IPS-NIHi11 (cell line): Measurements from ENCODE around the gene EXOC4.
"Not testable (repeated sequence)": the region's sequence is repeated elsewhere in the genome, so short reads cannot be mapped to it uniquely, and the experiment has no call there.

Experiments
- DNase-seq: peaks from one replicate; pipeline ENCODE4 v3.0.0; 2012; ENCODE audit warnings: mixed read lengths, low spot score

Gene EXOC4

DNA sequence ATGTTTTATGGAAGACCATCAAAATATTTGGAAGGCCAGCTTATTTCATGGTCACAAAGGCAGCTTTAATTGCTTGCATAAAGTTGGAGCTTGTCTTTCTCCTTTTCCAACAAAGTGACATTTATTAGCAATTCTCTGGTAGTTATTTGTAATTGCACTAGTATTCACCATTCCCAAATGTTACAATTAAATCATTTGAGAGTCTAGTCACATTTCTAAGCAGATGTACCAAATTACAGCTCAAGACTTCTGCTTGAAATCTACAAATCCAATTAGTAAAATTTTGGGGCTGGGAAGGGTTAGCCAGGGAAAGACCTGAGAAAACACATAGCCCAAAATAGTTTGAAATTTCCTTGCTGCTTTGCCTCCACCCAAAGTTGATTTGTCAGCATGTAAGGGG is 498.2 kb downstream of the EXOC4 start:
- DNase-seq = no peak

GRCh38 chr7:133753513-133753912 is 500.6 kb downstream of the EXOC4 start:
- no peak for DNase-seq

GRCh38 chr7:133754708-133755107 is 501.8 kb downstream of the EXOC4 start:
- DNase-seq = no peak

DNA sequence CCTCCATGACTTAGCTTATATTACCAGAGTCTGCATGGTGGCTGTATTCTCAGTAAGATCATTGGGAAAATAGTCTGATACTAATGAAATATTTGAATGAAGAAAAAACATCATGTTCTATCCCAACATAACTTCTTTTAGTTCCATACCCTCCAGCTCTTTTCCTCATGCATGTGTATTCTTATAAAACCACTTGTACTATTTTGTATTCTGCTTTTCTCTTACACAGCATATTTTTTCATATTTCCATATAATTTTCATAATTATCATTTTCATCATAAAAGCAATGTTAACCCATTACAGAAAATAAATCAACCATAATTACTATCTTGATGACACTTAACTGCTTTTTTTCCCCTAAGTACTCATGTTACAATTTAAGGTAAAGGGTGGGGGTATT is 503.0 kb downstream of the EXOC4 start:
- no peak for DNase-seq

- no peak for DNase-seq
Measured at GRCh38 chr7:133761443-133761842, 508.6 kb downstream of the EXOC4 start.

DNA sequence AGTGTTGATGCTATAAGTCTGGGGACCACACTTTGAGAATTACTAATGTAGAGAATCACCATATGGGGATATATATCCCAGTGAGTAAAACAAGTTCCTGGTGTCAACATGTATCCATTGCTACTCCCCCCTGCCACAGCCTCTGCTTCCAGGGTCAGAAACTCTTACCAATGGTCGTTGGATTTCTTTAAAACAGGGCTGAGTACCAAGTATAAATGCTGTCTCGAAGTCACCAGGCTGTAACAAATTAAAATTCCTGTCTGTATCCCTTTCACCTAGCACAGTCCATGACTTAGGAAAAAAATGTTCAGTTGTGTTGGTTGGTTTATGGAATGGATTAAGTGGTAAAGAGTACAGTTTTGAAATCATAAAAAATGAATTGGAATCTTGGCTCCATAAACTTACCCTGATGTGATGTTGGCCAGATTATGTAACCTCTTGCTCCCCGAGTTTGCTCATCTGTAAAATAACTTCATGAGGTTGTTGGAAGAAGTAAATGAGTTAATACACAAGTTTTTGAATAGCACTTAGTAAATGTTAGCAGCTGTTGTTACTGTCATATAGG is 510.3 kb downstream of the EXOC4 start:
- DNase-seq = no peak

DNA sequence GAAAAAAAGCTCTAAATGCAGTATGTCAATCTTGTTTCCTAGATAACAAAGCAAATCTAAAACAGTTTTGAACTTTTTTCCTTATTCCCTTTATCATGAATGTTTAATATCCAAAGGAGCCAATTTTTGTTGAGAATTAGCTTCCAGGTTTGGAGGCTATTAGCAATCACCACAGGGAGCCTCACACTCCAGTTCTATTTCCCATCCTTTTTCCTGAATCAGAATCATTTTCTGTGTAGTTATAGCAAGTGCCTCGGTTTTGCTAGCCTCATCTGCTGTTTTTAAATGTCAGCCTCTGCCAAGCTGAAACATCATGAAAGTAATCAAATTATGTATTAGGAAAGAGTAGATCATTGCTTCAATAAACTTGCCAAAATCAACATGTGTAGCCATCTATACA is 516.8 kb downstream of the EXOC4 start:
- DNase-seq = no peak

GRCh38 chr7:133770863-133771492 is 518.1 kb downstream of the EXOC4 start:
- no peak for DNase-seq

- DNase-seq = no peak
Measured at GRCh38 chr7:133771788-133772419, 519.0 kb downstream of the EXOC4 start.

GRCh38 chr7:133773601-133774000 is 520.7 kb downstream of the EXOC4 start:
- DNase-seq = no peak

DNA sequence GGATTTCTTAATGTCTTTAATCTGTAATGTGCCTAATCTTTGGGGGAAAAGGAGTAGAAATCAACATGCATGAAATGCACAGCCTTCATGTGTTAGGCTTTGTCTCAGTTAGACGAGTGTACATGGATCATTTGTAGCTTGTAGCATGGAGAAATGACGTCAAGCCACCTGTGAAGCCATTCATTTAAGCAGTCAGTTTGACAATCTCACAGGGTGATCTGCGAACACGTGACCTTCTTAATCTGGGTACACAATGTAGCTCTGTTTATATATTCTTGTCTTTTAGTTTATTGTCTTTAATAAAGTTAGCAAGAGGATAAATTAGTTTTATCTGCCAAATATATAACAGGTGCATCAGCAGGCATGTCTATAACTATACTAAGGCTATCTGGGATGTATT is 522.3 kb downstream of the EXOC4 start:
- no peak for DNase-seq

DNA sequence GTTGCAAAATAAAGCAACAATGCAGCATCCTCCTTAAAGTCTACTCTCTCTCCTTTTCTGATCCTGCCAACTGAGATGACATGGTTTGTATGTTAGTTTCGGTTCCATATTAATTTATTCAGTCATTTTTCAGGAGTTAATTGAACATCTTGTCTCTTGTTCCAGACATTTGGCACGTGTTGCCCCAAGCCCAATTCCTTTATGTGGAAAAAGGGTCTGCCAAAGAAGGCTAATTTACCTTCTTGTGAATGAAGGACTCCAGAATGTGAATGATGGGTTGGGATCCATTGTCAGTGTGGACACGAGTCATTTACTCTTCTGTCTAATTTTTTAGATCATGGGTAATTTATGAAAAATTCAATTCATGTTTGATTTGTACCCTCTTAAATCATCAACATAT is 523.4 kb downstream of the EXOC4 start:
- DNase-seq = no peak

- DNase-seq = no peak
Measured at GRCh38 chr7:133777701-133778100, 524.8 kb downstream of the EXOC4 start.

DNA sequence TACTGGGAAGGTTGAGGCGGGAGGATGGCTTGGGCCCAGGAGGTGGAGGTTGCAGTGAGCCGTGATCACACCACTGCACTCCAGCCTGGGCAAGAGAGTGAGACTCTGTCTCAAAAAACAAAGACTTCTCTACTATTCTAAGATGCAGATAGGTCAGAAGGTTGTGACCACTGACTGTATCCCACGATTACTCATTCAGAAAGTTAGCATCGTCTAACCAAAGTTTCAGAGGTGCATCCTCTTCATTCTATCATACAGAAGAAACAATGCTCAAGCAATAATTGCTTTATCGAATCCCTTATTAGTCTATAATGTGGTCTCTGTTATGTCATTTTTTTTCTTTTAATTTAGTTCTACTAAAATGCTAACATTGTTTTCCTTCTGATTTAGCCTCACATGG is 525.6 kb downstream of the EXOC4 start:
- no peak for DNase-seq

DNA sequence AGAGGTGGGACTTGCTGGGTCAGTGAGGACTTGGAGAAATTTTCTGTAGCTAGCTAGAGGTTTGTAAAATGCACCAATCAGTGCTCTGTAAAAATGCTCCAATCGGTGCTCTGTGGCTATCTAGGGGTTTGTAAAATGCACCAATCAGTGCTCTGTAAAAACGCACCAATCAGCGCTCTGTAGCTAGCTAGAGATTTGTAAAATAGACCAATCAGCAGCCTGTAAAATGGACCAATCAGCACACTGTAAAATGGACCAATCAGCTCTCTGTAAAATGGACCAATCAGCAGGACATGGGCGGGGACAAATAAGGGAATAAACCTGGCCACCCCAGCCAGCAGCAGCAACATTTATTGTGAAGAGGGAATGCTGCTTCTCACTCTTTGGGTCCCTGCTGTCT is 526.7 kb downstream of the EXOC4 start:
- not testable (repeated sequence) for DNase-seq

DNA sequence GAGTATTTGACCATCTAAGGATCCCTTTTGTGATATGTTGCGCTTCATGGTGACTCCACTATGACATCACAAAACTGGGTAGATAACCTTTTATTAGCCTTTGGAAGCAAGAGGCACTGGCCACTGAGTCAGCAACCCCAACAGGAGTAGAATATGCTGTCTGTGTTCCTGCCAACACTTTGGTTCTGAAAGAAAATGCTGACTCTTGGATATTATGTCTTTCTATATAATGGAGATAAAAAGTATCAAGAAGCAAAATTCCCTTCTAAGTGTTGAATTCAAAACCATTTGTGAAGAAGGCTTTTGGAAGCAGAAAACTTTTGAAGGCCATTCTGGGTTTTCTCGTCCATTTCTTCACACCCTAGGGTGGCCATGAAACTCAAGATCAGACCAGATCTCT is 528.0 kb downstream of the EXOC4 start:
- no peak for DNase-seq

- DNase-seq = no peak
Measured at GRCh38 chr7:133781486-133782090, 528.7 kb downstream of the EXOC4 start.

GRCh38 chr7:133782470-133782869 is 529.6 kb downstream of the EXOC4 start:
- DNase-seq = no peak

GRCh38 chr7:133783276-133783675 is 530.4 kb downstream of the EXOC4 start:
- DNase-seq = no peak

DNA sequence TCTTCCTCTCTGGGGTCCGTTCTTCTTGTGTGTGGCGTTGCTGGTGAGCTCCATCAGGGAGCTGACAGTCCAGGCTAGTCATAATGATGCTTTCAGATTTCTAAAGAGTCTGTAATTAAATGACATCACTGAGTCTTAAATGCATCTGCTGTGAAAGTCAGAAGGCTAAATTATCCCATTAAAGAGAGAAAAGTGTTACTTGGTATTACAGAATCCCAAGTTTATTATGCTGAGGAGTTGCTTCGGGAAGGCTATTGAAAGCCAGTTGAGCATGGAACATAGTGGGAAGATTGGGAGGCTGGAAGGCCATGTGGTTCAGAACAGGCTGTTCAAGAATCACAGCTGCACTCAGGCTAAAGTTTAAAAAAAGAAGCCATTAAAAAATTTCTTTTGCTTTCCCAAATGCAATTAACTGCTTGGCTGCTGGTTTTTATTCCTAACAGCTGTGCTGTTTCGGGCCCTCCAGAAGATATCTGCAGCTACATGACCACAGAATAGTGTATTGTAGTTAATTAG is 531.7 kb downstream of the EXOC4 start:
- DNase-seq = no peak

DNA sequence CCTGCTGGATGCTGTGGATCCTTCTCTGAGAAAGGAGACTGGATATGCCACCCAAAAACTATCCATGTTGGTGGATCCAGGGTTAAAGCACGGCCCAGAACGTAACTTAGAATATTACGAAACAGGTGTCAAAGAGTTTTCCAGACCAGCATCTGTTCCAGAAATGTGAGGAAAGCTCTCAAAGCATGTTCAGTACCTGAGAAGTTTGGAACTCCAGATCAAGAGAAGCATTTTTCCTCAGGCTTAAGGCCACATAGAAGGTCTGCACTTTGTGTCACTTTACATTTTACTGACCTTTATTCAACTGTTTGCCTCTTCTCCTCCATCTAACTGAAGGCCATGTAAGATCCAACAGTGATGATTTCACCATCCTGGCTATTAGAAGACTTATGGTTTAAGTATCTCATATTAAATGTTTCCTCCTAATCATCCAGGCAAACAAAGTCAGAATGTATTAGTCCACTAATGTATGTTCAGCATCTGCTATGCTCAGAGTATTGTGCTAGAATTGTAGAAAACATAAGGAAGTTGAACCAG is 533.6 kb downstream of the EXOC4 start:
- DNase-seq = no peak

DNA sequence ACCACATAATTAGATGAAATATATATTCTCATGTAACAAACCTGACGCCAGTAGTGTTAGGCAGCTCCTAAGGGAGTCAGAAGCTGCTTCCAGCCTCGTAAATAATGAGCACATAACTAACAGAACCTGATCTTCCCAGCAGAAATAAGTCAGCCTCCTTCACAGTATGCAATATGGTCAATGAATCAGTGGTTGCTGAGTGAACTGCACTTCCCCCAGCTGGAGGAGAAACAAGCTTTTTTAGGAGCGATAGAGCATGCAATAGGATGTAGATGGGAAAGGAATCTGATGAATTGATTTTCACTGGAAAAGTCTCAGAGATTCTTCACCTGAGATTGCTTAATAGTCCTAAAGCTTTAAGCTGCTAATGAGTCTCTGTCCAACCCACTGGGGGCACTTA is 537.1 kb downstream of the EXOC4 start:
- DNase-seq = peak; percentile 6

- no peak for DNase-seq
Measured at GRCh38 chr7:133790911-133791310, 538.0 kb downstream of the EXOC4 start.
